NOMO-1 treated with DMSO at 0.1 percent for 48 hours (cell line): ENCODE measurements around the gene SELENBP1.
A peak's percentile ranks its signal among the peaks of the same experiment; 100 is the strongest.
"Not testable (repeated sequence)": the region's sequence is repeated elsewhere in the genome, so short reads cannot be mapped to it uniquely, and the experiment has no call there.

Experiments
- DNase-seq: peaks from one replicate; lab custom pipeline; 2025; ENCODE audit not compliant: unreplicated experiment; lab: John Stamatoyannopoulos, UW

SELENBP1 gene

GRCh38 chr1:151372058-151372934 is at the start of gene SELENBP1:
Gene SELENBP1, minus strand, starts transcription at chr1:151372705. Its CDS starts 64 bp downstream, at chr1:151372641.
- no peak for DNase-seq

- DNase-seq: no peak
Observed at GRCh38 chr1:151419819-151420218, 47.3 kb upstream of the SELENBP1 start.

DNA sequence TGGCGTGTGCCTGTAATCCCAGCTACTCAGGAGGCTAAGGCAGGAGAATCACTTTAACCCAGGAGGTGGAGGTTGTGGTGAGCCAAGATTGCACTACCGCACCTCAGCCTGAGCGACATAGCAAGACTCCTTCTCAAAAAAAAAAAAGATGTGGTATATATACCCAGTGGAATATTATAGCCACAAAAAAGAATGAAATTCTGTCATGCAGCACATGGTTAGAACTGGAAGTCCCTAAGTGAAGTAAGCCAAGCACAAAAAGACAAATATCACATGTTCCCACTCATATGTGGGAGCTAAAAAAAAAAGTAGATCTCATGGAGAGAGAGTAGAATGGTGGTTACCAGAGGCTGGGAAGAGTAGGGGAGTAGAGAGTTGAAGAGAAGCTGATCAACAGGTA is 45.6 kb upstream of the SELENBP1 start:
- DNase-seq: no peak

GRCh38 chr1:151416231-151416630 is 43.7 kb upstream of the SELENBP1 start:
- no peak for DNase-seq

- DNase-seq: no peak
Observed at GRCh38 chr1:151411884-151412283, 39.4 kb upstream of the SELENBP1 start.

- DNase-seq: no peak
Observed at GRCh38 chr1:151408891-151409290, 36.4 kb upstream of the SELENBP1 start.

GRCh38 chr1:151407304-151407703 is 34.8 kb upstream of the SELENBP1 start:
- no peak for DNase-seq

- DNase-seq: no peak
Observed at GRCh38 chr1:151406176-151406575, 33.7 kb upstream of the SELENBP1 start.

DNA sequence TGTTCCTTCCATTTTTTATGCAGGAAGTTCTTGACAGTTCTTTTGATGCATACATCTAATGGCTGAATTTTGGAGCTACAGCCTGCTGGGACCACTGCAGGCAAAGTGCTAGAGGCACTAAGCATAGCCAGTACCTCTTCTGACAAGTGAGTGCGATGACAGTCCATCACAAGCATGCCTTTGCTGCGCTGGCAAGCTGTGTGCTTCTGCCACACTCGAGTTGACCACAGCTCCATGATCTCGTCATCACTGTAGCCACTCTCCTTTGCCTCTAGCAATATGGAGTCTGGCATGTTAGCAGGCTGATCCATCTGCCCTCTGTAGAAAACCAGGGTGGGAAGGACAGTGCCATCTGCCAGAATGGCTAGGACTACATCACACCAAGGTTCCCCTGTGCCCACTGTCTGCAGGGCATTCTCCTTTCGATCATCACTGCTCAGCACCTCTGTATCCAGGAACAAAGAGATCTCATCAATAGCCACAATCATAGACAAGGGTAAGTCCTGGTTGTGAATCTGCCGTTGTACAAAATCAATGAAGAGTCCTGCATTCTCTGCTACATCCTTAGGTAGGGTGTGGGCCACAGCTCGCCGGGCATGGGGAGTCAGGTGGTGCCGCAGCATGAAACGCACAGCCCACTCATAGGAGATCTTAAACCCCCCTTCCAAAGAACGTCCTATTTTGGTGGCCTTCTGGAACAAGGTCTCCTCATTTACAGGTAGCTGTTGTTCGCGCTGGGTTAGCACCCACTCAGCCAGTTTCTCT is 32.9 kb upstream of the SELENBP1 start:
- no peak for DNase-seq

GRCh38 chr1:151403612-151404011 is 31.1 kb upstream of the SELENBP1 start:
- DNase-seq: no peak

DNA sequence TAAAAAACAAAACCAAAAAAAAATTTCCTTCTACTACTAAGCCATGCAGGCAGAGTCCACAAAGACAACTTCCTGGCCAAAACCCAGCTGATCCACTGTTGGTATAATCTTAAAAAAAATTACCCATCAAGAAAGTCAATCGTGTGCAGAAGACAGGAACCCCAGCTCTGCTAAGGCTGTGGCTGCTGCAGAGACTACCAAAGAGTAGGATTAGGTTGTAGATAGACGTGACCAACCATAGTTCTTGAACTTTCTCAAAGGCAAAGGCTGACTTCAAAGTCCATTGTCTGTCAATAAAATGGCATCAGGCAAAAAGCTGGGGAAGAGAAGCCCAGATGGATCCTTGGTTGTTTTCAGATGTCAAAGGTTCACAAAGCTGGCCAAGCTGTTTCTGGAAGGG is 30.3 kb upstream of the SELENBP1 start:
- DNase-seq: no peak

DNA sequence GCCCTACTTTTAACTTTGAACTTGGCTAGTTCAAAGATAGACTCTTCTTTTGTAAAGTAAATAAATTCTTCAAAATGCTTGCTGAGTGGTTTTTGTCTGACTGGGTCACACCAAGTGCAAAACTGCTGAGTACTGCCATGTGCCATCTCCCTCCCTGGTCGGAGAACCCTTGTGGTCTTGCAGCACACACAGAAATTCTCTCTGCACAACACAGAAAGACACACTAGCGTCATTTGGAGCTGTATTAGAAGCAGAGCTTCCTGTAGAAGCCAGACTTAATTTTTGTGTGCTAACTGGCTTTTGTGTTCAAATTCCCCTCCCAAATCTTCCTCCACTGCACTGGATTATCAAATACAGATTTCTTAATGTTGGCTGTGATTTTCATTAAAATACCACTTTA is 29.4 kb upstream of the SELENBP1 start:
- DNase-seq: no peak

GRCh38 chr1:151401125-151401788 is 28.8 kb upstream of the SELENBP1 start:
- no peak for DNase-seq

GRCh38 chr1:151399324-151400171 is 27.0 kb upstream of the SELENBP1 start, which contains the start of gene PSMB4:
Gene PSMB4, plus strand, starts transcription at chr1:151399573. Its CDS starts 15 bp downstream, at chr1:151399588.
- peak; percentile 93 for DNase-seq

GRCh38 chr1:151396265-151396664 is 23.8 kb upstream of the SELENBP1 start:
- DNase-seq: not testable (repeated sequence)

DNA sequence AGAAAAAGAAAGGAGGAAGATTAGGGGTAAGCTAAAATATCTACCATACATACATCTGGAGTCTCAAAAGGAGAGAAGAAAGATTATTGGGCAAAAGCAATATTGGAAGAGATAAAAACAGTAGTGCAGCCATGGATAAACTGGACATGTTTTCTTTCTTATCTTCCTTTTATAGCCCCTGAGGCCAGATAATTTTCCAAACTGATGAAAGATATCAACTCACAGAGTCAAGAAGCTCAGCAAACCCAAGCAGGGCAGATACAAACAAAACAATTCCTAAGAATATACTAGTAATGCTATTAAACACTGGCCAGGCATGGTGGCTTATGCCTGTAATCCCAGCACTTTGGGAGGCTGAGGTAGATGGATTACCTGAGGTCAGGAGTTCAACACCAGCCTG is 21.1 kb upstream of the SELENBP1 start:
- DNase-seq: no peak

DNA sequence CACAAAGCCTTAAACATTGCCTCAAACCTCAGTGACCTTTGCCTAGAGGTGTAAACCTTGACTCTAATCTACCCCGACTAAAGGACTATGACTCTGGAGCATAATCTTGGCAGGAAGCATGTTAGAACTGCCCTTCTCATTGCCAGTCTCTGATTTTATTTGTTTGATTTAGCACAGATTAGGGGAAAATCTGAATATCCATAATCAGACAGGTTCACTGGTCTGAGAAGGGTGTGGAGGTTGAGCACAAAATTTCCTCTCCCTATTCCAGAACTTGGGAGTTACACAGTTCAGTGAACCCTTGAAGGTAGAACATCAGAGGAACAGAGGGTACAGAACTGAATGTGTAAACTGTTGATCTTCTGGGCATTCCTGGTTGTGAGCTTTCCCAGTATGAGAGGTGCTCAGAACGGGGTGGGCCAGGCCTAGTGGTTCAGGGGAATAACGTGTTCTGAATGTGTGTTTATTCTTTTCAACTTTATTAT is 18.6 kb upstream of the SELENBP1 start:
- no peak for DNase-seq

GRCh38 chr1:151390221-151391078 is 17.9 kb upstream of the SELENBP1 start:
- DNase-seq: not testable (repeated sequence)

DNA sequence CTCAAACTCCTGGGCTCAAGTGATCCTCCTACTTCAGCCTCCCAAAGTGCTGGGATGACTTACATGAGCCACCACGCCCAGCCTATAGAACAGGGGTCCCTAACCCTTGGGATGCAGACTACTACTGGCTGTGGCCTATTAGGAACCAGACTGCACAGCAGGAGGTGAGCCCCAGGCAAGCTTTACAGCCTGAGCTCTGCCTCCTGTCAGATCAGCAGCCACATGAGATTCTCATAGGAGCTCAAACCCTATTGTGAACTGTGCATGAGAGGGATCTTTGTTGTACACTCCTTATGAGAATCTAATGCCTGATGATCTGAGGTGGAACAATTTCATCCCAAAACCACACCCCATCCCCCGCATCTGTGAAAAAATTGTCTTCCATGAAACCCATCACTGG is 13.5 kb upstream of the SELENBP1 start:
- no peak for DNase-seq
